ENCODE data around the gene MYL7. TPM values are rescaled to one million over a fixed set of nuclear protein-coding genes. Genes with fewer than 3 reads are reported as not detected.

The MYL7 gene
- total and polyA plus RNA-seq, 9 of the 15 experiments (the other 6 are each of a cell fraction or from before 2014, with no cell fraction given), result not detected

DNA sequence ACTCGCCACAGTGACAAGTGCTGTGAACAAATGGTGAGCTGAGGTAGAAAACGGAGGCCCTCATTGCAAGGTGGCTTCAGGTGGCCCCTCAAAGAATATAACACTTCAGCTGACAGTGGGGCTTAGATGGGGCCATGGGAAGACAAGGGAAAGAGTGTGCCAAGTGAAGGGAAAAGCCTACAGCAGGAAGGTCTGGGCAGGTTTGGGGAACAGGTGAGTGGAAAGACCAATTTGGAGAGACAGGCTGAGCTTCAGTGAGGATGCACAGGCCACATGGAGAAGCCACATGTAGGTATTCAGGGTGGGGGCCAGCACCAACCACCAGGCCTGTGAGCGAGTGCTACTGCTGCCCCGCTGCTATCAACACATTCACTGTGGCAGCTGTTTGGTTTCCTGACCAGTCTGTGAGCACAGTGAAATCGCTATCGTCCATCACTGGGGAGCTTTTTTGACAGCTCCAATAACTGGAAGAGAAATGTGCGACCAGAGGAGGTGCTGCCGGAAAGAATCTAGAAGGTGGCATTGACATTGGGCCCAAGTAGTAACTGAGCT lies 21.2 kb downstream of the MYL7 start (continued):
- TF ChIP-seq, protein P1, sequence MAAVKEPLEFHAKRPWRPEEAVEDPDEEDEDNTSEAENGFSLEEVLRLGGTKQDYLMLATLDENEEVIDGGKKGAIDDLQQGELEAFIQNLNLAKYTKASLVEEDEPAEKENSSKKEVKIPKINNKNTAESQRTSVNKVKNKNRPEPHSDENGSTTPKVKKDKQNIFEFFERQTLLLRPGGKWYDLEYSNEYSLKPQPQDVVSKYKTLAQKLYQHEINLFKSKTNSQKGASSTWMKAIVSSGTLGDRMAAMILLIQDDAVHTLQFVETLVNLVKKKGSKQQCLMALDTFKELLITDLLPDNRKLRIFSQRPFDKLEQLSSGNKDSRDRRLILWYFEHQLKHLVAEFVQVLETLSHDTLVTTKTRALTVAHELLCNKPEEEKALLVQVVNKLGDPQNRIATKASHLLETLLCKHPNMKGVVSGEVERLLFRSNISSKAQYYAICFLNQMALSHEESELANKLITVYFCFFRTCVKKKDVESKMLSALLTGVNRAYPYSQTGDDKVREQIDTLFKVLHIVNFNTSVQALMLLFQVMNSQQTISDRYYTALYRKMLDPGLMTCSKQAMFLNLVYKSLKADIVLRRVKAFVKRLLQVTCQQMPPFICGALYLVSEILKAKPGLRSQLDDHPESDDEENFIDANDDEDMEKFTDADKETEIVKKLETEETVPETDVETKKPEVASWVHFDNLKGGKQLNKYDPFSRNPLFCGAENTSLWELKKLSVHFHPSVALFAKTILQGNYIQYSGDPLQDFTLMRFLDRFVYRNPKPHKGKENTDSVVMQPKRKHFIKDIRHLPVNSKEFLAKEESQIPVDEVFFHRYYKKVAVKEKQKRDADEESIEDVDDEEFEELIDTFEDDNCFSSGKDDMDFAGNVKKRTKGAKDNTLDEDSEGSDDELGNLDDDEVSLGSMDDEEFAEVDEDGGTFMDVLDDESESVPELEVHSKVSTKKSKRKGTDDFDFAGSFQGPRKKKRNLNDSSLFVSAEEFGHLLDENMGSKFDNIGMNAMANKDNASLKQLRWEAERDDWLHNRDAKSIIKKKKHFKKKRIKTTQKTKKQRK (IDR thresholded peaks at IDR 0.05; ENCODE audit: borderline replicate concordance, low read depth, low read length), result no peak

DNA sequence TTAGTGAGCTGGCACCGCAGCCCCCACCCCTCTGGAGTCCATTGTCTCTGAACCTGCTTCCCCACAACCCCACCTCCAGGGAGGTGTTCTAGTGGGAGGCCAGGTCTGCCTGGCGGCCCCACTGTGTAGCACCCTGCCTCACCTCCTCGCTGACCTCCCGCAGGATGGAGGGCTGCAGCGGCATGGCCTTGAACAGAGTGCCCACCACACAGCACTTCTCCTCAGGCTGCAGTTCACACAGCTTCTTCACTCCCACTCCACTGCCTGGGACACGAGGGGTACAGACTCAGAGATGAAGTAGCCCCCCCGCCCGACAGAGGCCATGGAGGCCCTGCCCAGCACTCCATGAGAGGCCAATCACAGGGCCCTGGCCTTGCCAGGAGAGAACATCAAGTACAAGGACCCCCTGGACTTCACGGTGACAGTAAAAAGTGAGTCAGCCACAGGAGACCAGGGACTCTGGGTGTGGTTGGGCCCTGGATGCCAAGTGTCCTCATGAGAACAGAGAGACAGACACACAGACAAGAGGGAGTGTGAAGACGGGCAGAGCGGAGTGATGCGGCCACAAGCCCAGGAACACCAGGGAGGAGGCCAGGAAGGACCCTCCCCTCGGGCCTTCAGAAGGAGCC lies 23.2 kb downstream of the MYL7 start:
- BruUV-seq (replicated peaks), result no TSS peak
- Histone ChIP-seq H3K27ac (ENCODE audit: extremely low read depth, low read depth, low read length) (no peak overlapping the region), H3K27me3 (ENCODE audit: control insufficient read depth in 2 of 2, insufficient read depth in 2 of 2, low read length in 2 of 2) (no peaks in the 10 kb centered on the region), H3K4me1 (replicated peaks in 1 of 2; ENCODE audit: control insufficient read depth in 2 of 2, insufficient read depth in 2 of 2, low read length in 2 of 2) (peaks cover 17 to 32% of the 10 kb centered on the region in 2 experiments), H2AFZ (ENCODE audit: low read depth, low read length) (no peak overlapping the region), H4K20me1 (replicated peaks; ENCODE audit: control insufficient read depth, insufficient read depth, low read length) (peaks cover 24% of the 10 kb centered on the region), H3K9me1 (ENCODE audit: control insufficient read depth, insufficient read depth, low read length) (peaks cover 11% of the 10 kb centered on the region), H3K9me3 (replicated peaks; ENCODE audit: control insufficient read depth, insufficient read depth, low read depth, low read length) (no peaks in the 10 kb centered on the region), H3K36me3 (ENCODE audit: control insufficient read depth, insufficient read depth, low read length) (peaks cover 82% of the 10 kb centered on the region), H3K4me3 (no peak overlapping the region), H3K79me2 (ENCODE audit: control insufficient read depth, insufficient read depth, low read length) (peaks cover 39% of the 10 kb centered on the region), H3K4me2 (ENCODE audit: insufficient read depth, low read length) (no peak overlapping the region), H3K9ac (ENCODE audit: insufficient read depth in 1 of 2, low read depth in 2 of 2, low read length in 2 of 2) (no peak overlapping the region; a peak in 1 of 4 replicates)
- WGBS (ENCODE audit: insufficient coverage, low coverage, missing lambda C conversion rate), result 90% methylated on average over 13 of the region's 13 CpGs
- DNase-seq (ENCODE audit: extremely low read depth in 1 of 4, low spot score in 3 of 4) (no peak), ATAC-seq (no peak), FAIRE-seq (no peak)
- in situ Hi-C loops (cut with MboI) (no loop called here), intact Hi-C loops (cut with micrococcal nuclease) (no loop called here)
- ChIA-PET CTCF (ENCODE audit: low intra/inter-chr PET ratio) (no interaction called here), POLR2A (interaction anchor here (0.6 kb wide), 1 partner anchor 58 kb away, joined by 4 read pairs; no protein-coding TSS in a partner anchor)
- TF ChIP-seq ETS2 (tag; IDR thresholded peaks at IDR 0.05; ENCODE audit: borderline replicate concordance, poor library complexity, severe bottlenecking) (no peak), POLR2G (IDR thresholded peaks at IDR 0.05; ENCODE audit: low read depth, low read length) (0 out of 2 replicates have a peak, but pooled peaks have one; percentile 33), TFAM (CRISPR knock-in tag; conservative IDR thresholded peaks at IDR 0.05) (no peak), MED1 (CRISPR knock-in tag; IDR thresholded peaks at IDR 0.05; ENCODE audit: borderline replicate concordance) (no peak)
- TF ChIP-seq, protein P2, sequence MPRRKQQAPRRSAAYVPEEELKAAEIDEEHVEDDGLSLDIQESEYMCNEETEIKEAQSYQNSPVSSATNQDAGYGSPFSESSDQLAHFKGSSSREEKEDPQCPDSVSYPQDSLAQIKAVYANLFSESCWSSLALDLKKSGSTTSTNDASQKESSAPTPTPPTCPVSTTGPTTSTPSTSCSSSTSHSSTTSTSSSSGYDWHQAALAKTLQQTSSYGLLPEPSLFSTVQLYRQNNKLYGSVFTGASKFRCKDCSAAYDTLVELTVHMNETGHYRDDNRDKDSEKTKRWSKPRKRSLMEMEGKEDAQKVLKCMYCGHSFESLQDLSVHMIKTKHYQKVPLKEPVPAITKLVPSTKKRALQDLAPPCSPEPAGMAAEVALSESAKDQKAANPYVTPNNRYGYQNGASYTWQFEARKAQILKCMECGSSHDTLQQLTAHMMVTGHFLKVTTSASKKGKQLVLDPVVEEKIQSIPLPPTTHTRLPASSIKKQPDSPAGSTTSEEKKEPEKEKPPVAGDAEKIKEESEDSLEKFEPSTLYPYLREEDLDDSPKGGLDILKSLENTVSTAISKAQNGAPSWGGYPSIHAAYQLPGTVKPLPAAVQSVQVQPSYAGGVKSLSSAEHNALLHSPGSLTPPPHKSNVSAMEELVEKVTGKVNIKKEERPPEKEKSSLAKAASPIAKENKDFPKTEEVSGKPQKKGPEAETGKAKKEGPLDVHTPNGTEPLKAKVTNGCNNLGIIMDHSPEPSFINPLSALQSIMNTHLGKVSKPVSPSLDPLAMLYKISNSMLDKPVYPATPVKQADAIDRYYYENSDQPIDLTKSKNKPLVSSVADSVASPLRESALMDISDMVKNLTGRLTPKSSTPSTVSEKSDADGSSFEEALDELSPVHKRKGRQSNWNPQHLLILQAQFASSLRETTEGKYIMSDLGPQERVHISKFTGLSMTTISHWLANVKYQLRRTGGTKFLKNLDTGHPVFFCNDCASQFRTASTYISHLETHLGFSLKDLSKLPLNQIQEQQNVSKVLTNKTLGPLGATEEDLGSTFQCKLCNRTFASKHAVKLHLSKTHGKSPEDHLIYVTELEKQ (CRISPR knock-in tag; IDR thresholded peaks at IDR 0.05), result no peak
- TF ChIP-seq, protein P3, sequence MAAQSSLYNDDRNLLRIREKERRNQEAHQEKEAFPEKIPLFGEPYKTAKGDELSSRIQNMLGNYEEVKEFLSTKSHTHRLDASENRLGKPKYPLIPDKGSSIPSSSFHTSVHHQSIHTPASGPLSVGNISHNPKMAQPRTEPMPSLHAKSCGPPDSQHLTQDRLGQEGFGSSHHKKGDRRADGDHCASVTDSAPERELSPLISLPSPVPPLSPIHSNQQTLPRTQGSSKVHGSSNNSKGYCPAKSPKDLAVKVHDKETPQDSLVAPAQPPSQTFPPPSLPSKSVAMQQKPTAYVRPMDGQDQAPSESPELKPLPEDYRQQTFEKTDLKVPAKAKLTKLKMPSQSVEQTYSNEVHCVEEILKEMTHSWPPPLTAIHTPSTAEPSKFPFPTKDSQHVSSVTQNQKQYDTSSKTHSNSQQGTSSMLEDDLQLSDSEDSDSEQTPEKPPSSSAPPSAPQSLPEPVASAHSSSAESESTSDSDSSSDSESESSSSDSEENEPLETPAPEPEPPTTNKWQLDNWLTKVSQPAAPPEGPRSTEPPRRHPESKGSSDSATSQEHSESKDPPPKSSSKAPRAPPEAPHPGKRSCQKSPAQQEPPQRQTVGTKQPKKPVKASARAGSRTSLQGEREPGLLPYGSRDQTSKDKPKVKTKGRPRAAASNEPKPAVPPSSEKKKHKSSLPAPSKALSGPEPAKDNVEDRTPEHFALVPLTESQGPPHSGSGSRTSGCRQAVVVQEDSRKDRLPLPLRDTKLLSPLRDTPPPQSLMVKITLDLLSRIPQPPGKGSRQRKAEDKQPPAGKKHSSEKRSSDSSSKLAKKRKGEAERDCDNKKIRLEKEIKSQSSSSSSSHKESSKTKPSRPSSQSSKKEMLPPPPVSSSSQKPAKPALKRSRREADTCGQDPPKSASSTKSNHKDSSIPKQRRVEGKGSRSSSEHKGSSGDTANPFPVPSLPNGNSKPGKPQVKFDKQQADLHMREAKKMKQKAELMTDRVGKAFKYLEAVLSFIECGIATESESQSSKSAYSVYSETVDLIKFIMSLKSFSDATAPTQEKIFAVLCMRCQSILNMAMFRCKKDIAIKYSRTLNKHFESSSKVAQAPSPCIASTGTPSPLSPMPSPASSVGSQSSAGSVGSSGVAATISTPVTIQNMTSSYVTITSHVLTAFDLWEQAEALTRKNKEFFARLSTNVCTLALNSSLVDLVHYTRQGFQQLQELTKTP (IDR thresholded peaks at IDR 0.05; ENCODE audit: low read depth in 1 of 2, partially characterized antibody in 2 of 2), result no peak
